HCT116 (cell line): ENCODE data around the gene MIF. TPM values are rescaled to one million over a fixed set of nuclear protein-coding genes. Genes with fewer than 3 reads are reported as not detected.

ENCODE experiments used
- ATAC-seq: fragments of 200-7000 bp; cut with Tn5 transposase; 2 replicates; pipeline ENCODE4 v1.9.1; 2020; ENCODE audit warnings: mild to moderate bottlenecking, moderate library complexity
- BruUV-seq: library from RNA; stranded (reverse); fragments of 400-500 nt; replicated peaks from 2 replicates; lab custom pipeline; 2021; lab: Mats Ljungman, UMichigan
- CTCF ChIA-PET: fragments of 300-600 bp; sonication (Branson Sonifier 250); formaldehyde crosslinking; loops from one replicate; lab custom pipeline; 2021; ENCODE audit warnings: antibody characterized with exemption; lab: Charles Lee
- POLR2A ChIA-PET: fragments of 300-600, 350-600 bp; sonication (Branson Sonifier 250); formaldehyde crosslinking; loops from one replicate; lab custom pipeline; 2021; ENCODE audit warnings: antibody characterized with exemption; lab: Charles Lee
- RAD21 ChIA-PET, 2 experiments: fragments of 300-600 bp; sonication (Branson Sonifier 250); formaldehyde crosslinking; loops; one replicate each; lab custom pipeline; 2023; ENCODE audit warnings: low total read pairs in 2 of 2; ENCODE audit not compliant: uncharacterized antibody in 2 of 2, unreplicated experiment in 2 of 2, low non-redundant PET in 1 of 2; lab: Charles Lee
- DNase-seq: peaks from one replicate; pipeline ENCODE4 v3.0.0-alpha.2; 2010; ENCODE audit warnings: low read depth, low spot score
- H2AFZ ChIP-seq: fragments of 200-600 bp; shearing (Covaris generic), sonication (generic); 2 replicates; pipeline ENCODE4 v1.6.1; 2017; ENCODE audit warnings: low read depth, mixed run types, mixed read lengths, antibody characterized with exemption, low read length; ENCODE audit not compliant: poor library complexity, severe bottlenecking
- H3K27ac ChIP-seq: 2 replicates; pipeline ENCODE4 v1.5.1; 2012; ENCODE audit warnings: low read depth, low read length
- H3K27me3 ChIP-seq: fragments of 200-600 bp; sonication (generic); 2 replicates; pipeline ENCODE4 v1.6.1; 2016; ENCODE audit warnings: mixed run types, low read length, mixed read lengths; ENCODE audit not compliant: insufficient read depth
- H3K36me3 ChIP-seq, 2 experiments: fragments of 200-500 bp in 1 of 2; fragments of 200-600 bp in 1 of 2; sonication (Bioruptor generic) in 1 of 2; sonication (generic) in 1 of 2; 2 replicates each; pipeline versions ENCODE4 v1.5.1 to v1.6.1; 2014 to 2016; ENCODE audit warnings: low read length in 2 of 2, inconsistent platforms in 1 of 2, mixed read lengths in 1 of 2, mixed run types in 1 of 2; ENCODE audit not compliant: insufficient read depth in 2 of 2, control insufficient read depth in 1 of 2
- H3K4me1 ChIP-seq, 2 experiments: fragments of 200-600 bp in 1 of 2; sonication (generic) in 1 of 2; 2 replicates each; pipeline versions ENCODE4 v1.5.1 to v1.6.1; 2012 to 2017; ENCODE audit warnings: low read length in 2 of 2, inconsistent platforms in 1 of 2, mild to moderate bottlenecking in 1 of 2, mixed read lengths in 1 of 2, mixed run types in 1 of 2, moderate library complexity in 1 of 2; ENCODE audit not compliant: insufficient read depth in 2 of 2, control insufficient read depth in 1 of 2
- H3K4me2 ChIP-seq: fragments of 200-600 bp; sonication (generic); 2 replicates; pipeline ENCODE4 v1.6.1; 2017; ENCODE audit warnings: mixed run types, low read length, mixed read lengths
- H3K4me3 ChIP-seq, 2 experiments: fragments of 200-600 bp in 1 of 2; sonication (generic) in 1 of 2; replicated peaks in 1 of 2; 2 replicates each; pipeline ENCODE4 v1.5.1; 2011 to 2016; ENCODE audit warnings: low read length in 2 of 2, control low read depth in 1 of 2, low read depth in 1 of 2, mild to moderate bottlenecking in 1 of 2, mixed read lengths in 1 of 2, mixed run types in 1 of 2
- H3K79me2 ChIP-seq: fragments of 200-600 bp; sonication (generic); 2 replicates; pipeline ENCODE4 v1.6.1; 2017; ENCODE audit warnings: mild to moderate bottlenecking, mixed run types, low read length, moderate library complexity, mixed read lengths; ENCODE audit not compliant: insufficient read depth
- H3K9ac ChIP-seq: fragments of 200-600 bp; sonication (generic); 2 replicates; pipeline ENCODE4 v1.6.1; 2016; ENCODE audit warnings: low read length, mixed read lengths
- H3K9me2 ChIP-seq: fragments of 200-600 bp; sonication (generic), shearing (Covaris generic); 2 replicates; pipeline ENCODE4 v1.6.1; 2017; ENCODE audit warnings: mixed run types, mild to moderate bottlenecking, moderate library complexity; ENCODE audit not compliant: insufficient read depth
- H3K9me3 ChIP-seq, 2 experiments: fragments of 200-500 bp in 1 of 2; fragments of 200-600 bp in 1 of 2; sonication (Bioruptor generic) in 1 of 2; sonication (generic) in 1 of 2; 2 replicates each; pipeline ENCODE4 v1.6.1; 2014 to 2017; ENCODE audit warnings: low read length in 2 of 2, mixed read lengths in 2 of 2, inconsistent platforms in 1 of 2, low read depth in 1 of 2, mild to moderate bottlenecking in 1 of 2, mixed run types in 1 of 2, moderate library complexity in 1 of 2; ENCODE audit not compliant: control insufficient read depth in 1 of 2, insufficient read depth in 1 of 2
- H4K20me1 ChIP-seq: fragments of 200-600 bp; sonication (generic), shearing (Covaris generic); 2 replicates; pipeline ENCODE4 v1.6.1; 2017; ENCODE audit warnings: mixed run types, mild to moderate bottlenecking, moderate library complexity; ENCODE audit not compliant: insufficient read depth
- ATF3 ChIP-seq: IDR thresholded peaks from 2 replicates; pipeline ENCODE4 v1.6.1; 2012
- CEBPB ChIP-seq: IDR thresholded peaks from 2 replicates; pipeline ENCODE4 v1.6.1; 2012; ENCODE audit warnings: low read depth
- EZH2 ChIP-seq: fragments of 200-600 bp; sonication (generic); IDR thresholded peaks from 2 replicates; pipeline ENCODE4 v1.6.1; 2017; ENCODE audit warnings: antibody characterized with exemption, mixed run types
- FOSL1 ChIP-seq: IDR thresholded peaks from 2 replicates; pipeline ENCODE4 v1.6.1; 2012; ENCODE audit warnings: low read depth
- JUND ChIP-seq: IDR thresholded peaks from 2 replicates; pipeline ENCODE4 v1.6.1; 2012
- POLR2A ChIP-seq: IDR thresholded peaks from 2 replicates; pipeline ENCODE4 v1.7.0; 2011; ENCODE audit warnings: borderline replicate concordance; ENCODE audit not compliant: insufficient read depth, insufficient read length; ENCODE audit errors: extremely low read depth
- POLR2AphosphoS5 ChIP-seq: IDR thresholded peaks from 2 replicates; pipeline ENCODE4 v1.6.1; 2011; ENCODE audit warnings: mild to moderate bottlenecking, low read depth, low read length, moderate library complexity
- REST ChIP-seq: IDR thresholded peaks from 2 replicates; pipeline ENCODE4 v1.6.1; 2012; ENCODE audit warnings: low read depth
- SRF ChIP-seq: IDR thresholded peaks from 2 replicates; pipeline ENCODE4 v1.6.1; 2012; ENCODE audit warnings: low read depth
- ZFX ChIP-seq: fragments of 450-650 bp; IDR thresholded peaks from 2 replicates; pipeline ENCODE4 v1.6.1; 2017
- ZNF274 ChIP-seq: fragments of 200-500 bp; sonication (Bioruptor generic); IDR thresholded peaks from 2 replicates; pipeline ENCODE4 v1.6.1; 2014; ENCODE audit warnings: mild to moderate bottlenecking, low read depth, low read length, inconsistent platforms
- intact Hi-C: fragments of 100-400 bp; cut with micrococcal nuclease; formaldehyde crosslinking; loops from 2 replicates; pipeline ENCODE4 v1.10.0; 2022
- total RNA-seq: library from RNA; stranded (reverse); gene quantifications from one replicate; pipeline ENCODE4 v1.2.1, GENCODE V29; 2021; ENCODE audit not compliant: unreplicated experiment
- TF ChIP-seq, protein P1 (sequence below): IDR thresholded peaks from 2 replicates; pipeline ENCODE4 v1.6.1; 2011; ENCODE audit warnings: mild to moderate bottlenecking, low read length, moderate library complexity; ENCODE audit not compliant: insufficient replicate concordance; ENCODE audit errors: extremely low read depth
- TF ChIP-seq, protein P2 (sequence below), 3 experiments: fragments of 200-600 bp in 1 of 3; sonication (generic) in 1 of 3; IDR thresholded peaks in 2 of 3; conservative IDR thresholded peaks in 1 of 3; 2 replicates each; pipeline ENCODE4 v1.5.1; 2012 to 2017; ENCODE audit warnings: low read depth in 2 of 3, low read length in 2 of 3, antibody characterized with exemption in 1 of 3, borderline replicate concordance in 1 of 3, control low read depth in 1 of 3, mild to moderate bottlenecking in 1 of 3, mixed read lengths in 1 of 3, mixed run types in 1 of 3, moderate library complexity in 1 of 3; ENCODE audit not compliant: insufficient read depth in 1 of 3

The MIF gene
- total RNA-seq, 1 experiment from 2014 or later = 1,511 TPM

DNA sequence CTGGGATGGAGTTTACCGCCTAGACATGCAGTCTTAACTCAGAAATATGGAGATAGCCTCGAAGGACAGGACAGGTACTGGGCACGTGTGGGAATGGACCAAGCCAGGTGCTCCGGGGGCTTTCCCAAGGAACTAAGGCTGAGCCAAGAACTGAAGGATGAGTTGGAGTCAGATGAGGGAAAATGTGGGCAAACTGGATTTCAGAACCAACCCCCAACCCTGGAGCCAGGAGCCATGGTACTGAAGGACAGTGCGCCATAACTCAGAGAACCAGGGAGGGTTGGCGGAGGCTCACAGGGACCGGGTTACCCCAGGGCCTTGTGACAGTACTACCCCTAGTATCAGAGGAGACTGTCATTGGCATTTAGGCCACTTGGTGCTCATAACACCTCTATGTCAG is 2.5 kb upstream of the MIF start:
- Histone ChIP-seq H3K4me3 (no peak overlapping the region), H3K27me3 (no peaks in the 10 kb centered on the region), H4K20me1 (peaks cover 7% of the 10 kb centered on the region; the same call in 1 of the 2 replicates), H3K9ac (no peak overlapping the region), H3K4me2 (no peak overlapping the region), H2AFZ (no peak overlapping the region), H3K9me2 (no peaks in the 10 kb centered on the region), H3K4me1 (peaks cover 26 to 44% of the 10 kb centered on the region in 2 experiments), H3K79me2 (peaks cover 25% of the 10 kb centered on the region), H3K36me3 (peaks cover 9 to 20% of the 10 kb centered on the region in 2 experiments; a peak in 3 of 4 replicates), H3K27ac (no peak overlapping the region), H3K9me3 (no peaks in the 10 kb centered on the region)
- BruUV-seq = no TSS peak
- no peak for ATAC-seq
- POLR2A ChIA-PET = no interaction called here
- TF ChIP-seq, protein P1, sequence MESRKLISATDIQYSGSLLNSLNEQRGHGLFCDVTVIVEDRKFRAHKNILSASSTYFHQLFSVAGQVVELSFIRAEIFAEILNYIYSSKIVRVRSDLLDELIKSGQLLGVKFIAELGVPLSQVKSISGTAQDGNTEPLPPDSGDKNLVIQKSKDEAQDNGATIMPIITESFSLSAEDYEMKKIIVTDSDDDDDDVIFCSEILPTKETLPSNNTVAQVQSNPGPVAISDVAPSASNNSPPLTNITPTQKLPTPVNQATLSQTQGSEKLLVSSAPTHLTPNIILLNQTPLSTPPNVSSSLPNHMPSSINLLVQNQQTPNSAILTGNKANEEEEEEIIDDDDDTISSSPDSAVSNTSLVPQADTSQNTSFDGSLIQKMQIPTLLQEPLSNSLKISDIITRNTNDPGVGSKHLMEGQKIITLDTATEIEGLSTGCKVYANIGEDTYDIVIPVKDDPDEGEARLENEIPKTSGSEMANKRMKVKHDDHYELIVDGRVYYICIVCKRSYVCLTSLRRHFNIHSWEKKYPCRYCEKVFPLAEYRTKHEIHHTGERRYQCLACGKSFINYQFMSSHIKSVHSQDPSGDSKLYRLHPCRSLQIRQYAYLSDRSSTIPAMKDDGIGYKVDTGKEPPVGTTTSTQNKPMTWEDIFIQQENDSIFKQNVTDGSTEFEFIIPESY = no peak
- no peak for TF ChIP-seq ZFX
- TF ChIP-seq POLR2A = no peak
- TF ChIP-seq EZH2 = no peak
- no peak for TF ChIP-seq JUND
- no peak for TF ChIP-seq ATF3
- DNase-seq = no peak
- intact Hi-C loops = loop anchor here (5.0 kb wide), 1 partner anchor 34 kb away; the partner anchor contains the start of gene SLC2A11
- RAD21 ChIA-PET = no interaction called here
- CTCF ChIA-PET = no interaction called here

DNA sequence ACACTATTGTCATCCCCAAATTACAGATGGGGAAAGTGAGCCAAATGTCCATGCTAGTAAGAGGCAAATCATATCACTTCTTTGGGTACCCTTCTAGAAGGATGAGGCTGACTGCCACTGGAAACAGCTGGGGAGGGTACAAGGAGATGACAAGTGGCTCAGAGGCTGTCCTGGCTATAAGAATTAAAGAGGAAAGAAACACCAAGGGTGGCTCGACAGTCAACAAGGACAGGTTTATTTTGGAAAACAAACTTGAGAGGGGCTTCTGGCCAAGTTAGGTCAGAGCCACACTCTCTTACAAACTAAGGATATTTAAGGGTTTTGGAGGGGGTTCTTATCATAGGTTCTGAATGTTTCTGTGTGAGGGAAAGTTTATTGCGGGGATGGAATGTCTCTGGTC is 2.1 kb upstream of the MIF start:
- Histone ChIP-seq H3K27me3 (no peaks in the 10 kb centered on the region), H3K36me3 (peaks cover 10 to 21% of the 10 kb centered on the region in 2 experiments; a peak in 3 of 4 replicates), H2AFZ (no peak overlapping the region), H3K9ac (no peak overlapping the region), H3K27ac (no peak overlapping the region), H3K79me2 (peaks cover 25% of the 10 kb centered on the region), H3K4me3 (no peak overlapping the region), H3K4me2 (no peak overlapping the region), H3K9me3 (no peaks in the 10 kb centered on the region), H3K4me1 (peaks cover 26 to 47% of the 10 kb centered on the region in 2 experiments), H4K20me1 (peaks cover 7% of the 10 kb centered on the region; the same call in 1 of the 2 replicates), H3K9me2 (no peaks in the 10 kb centered on the region)
- no TSS peak for BruUV-seq
- DNase-seq (no peak), ATAC-seq (no peak)
- intact Hi-C loops = loop anchor here (5.0 kb wide), 1 partner anchor 35 kb away; the partner anchor contains the start of gene SLC2A11
- ChIA-PET RAD21 (no interaction called here), POLR2A (no interaction called here), CTCF (no interaction called here)
- TF ChIP-seq ZNF274 (no peak), CEBPB (no peak), POLR2AphosphoS5 (no peak), FOSL1 (no peak), REST (no peak), SRF (no peak)
- TF ChIP-seq, protein P2, sequence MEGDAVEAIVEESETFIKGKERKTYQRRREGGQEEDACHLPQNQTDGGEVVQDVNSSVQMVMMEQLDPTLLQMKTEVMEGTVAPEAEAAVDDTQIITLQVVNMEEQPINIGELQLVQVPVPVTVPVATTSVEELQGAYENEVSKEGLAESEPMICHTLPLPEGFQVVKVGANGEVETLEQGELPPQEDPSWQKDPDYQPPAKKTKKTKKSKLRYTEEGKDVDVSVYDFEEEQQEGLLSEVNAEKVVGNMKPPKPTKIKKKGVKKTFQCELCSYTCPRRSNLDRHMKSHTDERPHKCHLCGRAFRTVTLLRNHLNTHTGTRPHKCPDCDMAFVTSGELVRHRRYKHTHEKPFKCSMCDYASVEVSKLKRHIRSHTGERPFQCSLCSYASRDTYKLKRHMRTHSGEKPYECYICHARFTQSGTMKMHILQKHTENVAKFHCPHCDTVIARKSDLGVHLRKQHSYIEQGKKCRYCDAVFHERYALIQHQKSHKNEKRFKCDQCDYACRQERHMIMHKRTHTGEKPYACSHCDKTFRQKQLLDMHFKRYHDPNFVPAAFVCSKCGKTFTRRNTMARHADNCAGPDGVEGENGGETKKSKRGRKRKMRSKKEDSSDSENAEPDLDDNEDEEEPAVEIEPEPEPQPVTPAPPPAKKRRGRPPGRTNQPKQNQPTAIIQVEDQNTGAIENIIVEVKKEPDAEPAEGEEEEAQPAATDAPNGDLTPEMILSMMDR (IDR thresholded peaks at IDR 0.05 in 2 of 3, conservative IDR thresholded peaks at IDR 0.05 in 1 of 3; ENCODE audit: borderline replicate concordance in 1 of 3, insufficient read depth in 1 of 3, low read depth in 2 of 3, low read length in 2 of 3) = no peak
